Nephron progenitor cell (in vitro differentiated cells): ENCODE measurements around the gene ADGRL3.

Experiments used
- DNase-seq: peaks from one replicate; pipeline ENCODE4 v3.0.0; 2021
- H3K27ac Mint-ChIP-seq: 2 replicates; pipeline ENCODE4 v1.8.0; 2021; ENCODE audit warnings: mild to moderate bottlenecking, moderate library complexity, mixed read lengths
- H3K27me3 Mint-ChIP-seq: 2 replicates; pipeline ENCODE4 v1.8.0; 2021; ENCODE audit warnings: mild to moderate bottlenecking, low read depth, mixed read lengths; ENCODE audit not compliant: poor library complexity
- H3K36me3 Mint-ChIP-seq: 2 replicates; pipeline ENCODE4 v1.8.0; 2021; ENCODE audit warnings: low read depth, mixed read lengths
- H3K4me1 Mint-ChIP-seq: 2 replicates; pipeline ENCODE4 v1.8.0; 2021; ENCODE audit warnings: mixed read lengths
- H3K4me3 Mint-ChIP-seq: 2 replicates; pipeline ENCODE4 v1.8.0; 2021; ENCODE audit warnings: mild to moderate bottlenecking, moderate library complexity, mixed read lengths
- H3K9me3 Mint-ChIP-seq: 2 replicates; pipeline ENCODE4 v1.8.0; 2021; ENCODE audit warnings: mild to moderate bottlenecking, moderate library complexity, mixed read lengths
- CTCF ChIP-seq: fragments of 200-600 bp; sonication (generic); IDR thresholded peaks from 2 replicates; pipeline ENCODE4 v1.5.0; 2021; ENCODE audit warnings: antibody characterized with exemption

Gene ADGRL3

DNA sequence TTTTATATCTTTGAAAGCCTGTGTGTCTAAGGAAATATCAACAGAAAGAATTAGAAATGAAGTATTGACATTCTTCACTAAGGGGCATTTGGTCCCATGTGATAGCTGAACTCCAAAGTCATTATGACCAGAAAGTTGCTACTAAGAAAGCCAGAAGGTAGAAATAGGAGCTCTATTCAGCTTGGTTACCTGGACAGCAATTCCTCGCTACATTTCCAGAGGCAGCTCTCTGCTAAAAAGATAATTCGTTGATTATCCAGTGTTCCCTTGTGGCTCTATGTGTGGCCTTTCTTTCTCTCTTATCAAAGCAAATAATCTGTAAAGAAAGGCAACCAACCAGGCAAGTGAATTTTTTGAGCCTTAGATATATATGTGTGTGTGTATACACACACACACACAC lies 341.3 kb downstream of the ADGRL3 start:
- Mint-ChIP-seq H3K27me3 (peaks cover 2% of the 10 kb centered on the region), H3K4me3 (no peak overlapping the region), H3K4me1 (peaks cover 15% of the 10 kb centered on the region), H3K27ac (no peak overlapping the region), H3K36me3 (peaks cover 9% of the 10 kb centered on the region), H3K9me3 (peaks cover 7% of the 10 kb centered on the region)
- no peak for DNase-seq
- no peak for TF ChIP-seq CTCF

- DNase-seq, result no peak
- no peak for TF ChIP-seq CTCF
- no peaks in the 10 kb centered on the region for H3K36me3 Mint-ChIP-seq
- no peak overlapping the region for H3K27ac Mint-ChIP-seq
- peaks cover 15% of the 10 kb centered on the region for H3K4me1 Mint-ChIP-seq
- no peak overlapping the region for H3K4me3 Mint-ChIP-seq
- no peaks in the 10 kb centered on the region for H3K9me3 Mint-ChIP-seq
- peaks cover 2% of the 10 kb centered on the region for H3K27me3 Mint-ChIP-seq
These were observed 343.9 kb downstream of the ADGRL3 start for GRCh38 chr4:61543976-61544375.

GRCh38 chr4:61545902-61546480 lies 345.9 kb downstream of the ADGRL3 start:
- no peak overlapping the region for H3K27ac Mint-ChIP-seq
- H3K27me3 Mint-ChIP-seq, result peaks cover 2% of the 10 kb centered on the region

DNA sequence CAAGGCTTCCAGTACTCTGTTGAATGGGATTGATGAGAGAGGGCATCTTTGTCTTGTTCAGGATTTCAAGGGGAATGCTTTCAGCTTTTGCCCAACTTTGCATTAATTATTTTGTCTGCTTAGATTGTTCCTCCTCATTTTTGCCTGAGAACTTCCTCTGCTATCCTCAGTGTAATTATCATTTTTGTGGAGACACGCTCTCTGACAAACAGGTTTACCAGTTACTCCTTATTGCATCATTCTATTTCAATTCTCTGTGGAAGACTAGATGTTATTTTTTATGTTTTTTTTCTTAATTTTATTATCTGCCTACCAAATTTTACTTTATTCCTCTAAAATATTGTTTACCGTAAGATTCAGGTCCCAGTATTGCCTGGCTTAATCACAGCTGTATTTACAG lies 349.2 kb downstream of the ADGRL3 start:
- TF ChIP-seq CTCF, result no peak
- H3K9me3 Mint-ChIP-seq, result no peaks in the 10 kb centered on the region
- H3K4me1 Mint-ChIP-seq, result no peaks in the 10 kb centered on the region
- H3K4me3 Mint-ChIP-seq, result no peak overlapping the region
- no peak for DNase-seq
- H3K36me3 Mint-ChIP-seq, result no peaks in the 10 kb centered on the region
- H3K27ac Mint-ChIP-seq, result no peak overlapping the region
- peaks cover 2% of the 10 kb centered on the region for H3K27me3 Mint-ChIP-seq

More at GRCh38 chr4:61545902-61546480, 345.9 kb downstream of the ADGRL3 start:
- no peak for TF ChIP-seq CTCF
- Mint-ChIP-seq H3K4me3 (no peak overlapping the region), H3K4me1 (peaks cover 4% of the 10 kb centered on the region), H3K9me3 (no peaks in the 10 kb centered on the region), H3K36me3 (no peaks in the 10 kb centered on the region)
- no peak for DNase-seq

- no peaks in the 10 kb centered on the region for H3K27me3 Mint-ChIP-seq
- H3K36me3 Mint-ChIP-seq, result no peaks in the 10 kb centered on the region
- TF ChIP-seq CTCF, result no peak
- H3K27ac Mint-ChIP-seq, result no peak overlapping the region
- no peak overlapping the region for H3K4me3 Mint-ChIP-seq
- DNase-seq, result no peak
- no peaks in the 10 kb centered on the region for H3K9me3 Mint-ChIP-seq
- peaks cover 8% of the 10 kb centered on the region for H3K4me1 Mint-ChIP-seq
These were observed 353.5 kb downstream of the ADGRL3 start for GRCh38 chr4:61553557-61554125.

DNA sequence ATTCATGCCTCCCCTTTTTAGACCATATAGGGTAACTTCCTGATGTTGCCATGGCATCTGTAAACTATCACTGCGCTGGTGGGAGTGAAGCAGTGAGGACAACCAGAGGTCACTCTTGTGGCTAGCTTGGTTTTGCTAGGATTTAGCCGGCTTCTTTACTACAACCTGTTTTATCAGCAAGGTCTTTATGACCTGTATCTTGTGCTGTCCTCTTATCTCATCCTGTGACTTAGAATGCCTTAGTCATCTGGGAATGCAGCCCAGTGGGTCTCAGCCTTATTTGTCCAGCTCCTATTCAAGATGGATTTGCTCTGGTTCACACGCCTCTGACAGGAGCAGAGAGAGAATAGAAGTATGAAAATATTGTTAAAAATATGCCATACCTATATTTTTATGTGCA lies 355.7 kb downstream of the ADGRL3 start:
- Mint-ChIP-seq H3K27me3 (no peaks in the 10 kb centered on the region), H3K4me3 (no peak overlapping the region), H3K4me1 (peaks cover 8% of the 10 kb centered on the region), H3K9me3 (no peaks in the 10 kb centered on the region), H3K36me3 (no peaks in the 10 kb centered on the region), H3K27ac (no peak overlapping the region)
- no peak for TF ChIP-seq CTCF
- DNase-seq, result no peak
